Neural cell (in vitro differentiated cells): ENCODE data around the gene RPL27A. TPM values are rescaled to one million over a fixed set of nuclear protein-coding genes. Genes with fewer than 3 reads are reported as not detected.

Experiments
- H2AFZ ChIP-seq: fragments of 200-600, 300-800 bp; sonication (generic), shearing (Covaris generic); 2 replicates; pipeline ENCODE4 v1.6.0; 2014; ENCODE audit warnings: low read depth, mild to moderate bottlenecking, antibody characterized with exemption, low read length, moderate library complexity
- H3F3A ChIP-seq: fragments of 200-600 bp; shearing (Covaris generic); 2 replicates; pipeline ENCODE4 v1.6.1; 2016; ENCODE audit warnings: mild to moderate bottlenecking, moderate library complexity, mixed read lengths, antibody characterized with exemption, low read length; ENCODE audit not compliant: insufficient read depth, poor library complexity, severe bottlenecking
- H3K27ac ChIP-seq: fragments of 200-600, 300-800 bp; sonication (generic), shearing (Covaris generic); 2 replicates; pipeline ENCODE4 v1.5.1; 2014; ENCODE audit warnings: mild to moderate bottlenecking, low read length, moderate library complexity
- H3K27me3 ChIP-seq: fragments of 300-800, 200-600 bp; sonication (generic), shearing (Covaris generic); 2 replicates; pipeline ENCODE4 v1.6.0; 2014; ENCODE audit warnings: mild to moderate bottlenecking, low read depth, low read length, moderate library complexity; ENCODE audit not compliant: insufficient read depth
- H3K36me3 ChIP-seq: fragments of 300-800, 200-600 bp; sonication (generic), shearing (Covaris generic); 2 replicates; pipeline ENCODE4 v1.5.1; 2014; ENCODE audit warnings: mild to moderate bottlenecking, antibody characterized with exemption, low read length, moderate library complexity; ENCODE audit not compliant: insufficient read depth
- H3K4me2 ChIP-seq: fragments of 300-800, 200-600 bp; sonication (generic), shearing (Covaris generic); 2 replicates; pipeline ENCODE4 v1.6.0; 2014; ENCODE audit warnings: mild to moderate bottlenecking, low read length
- H3K4me3 ChIP-seq: fragments of 300-800, 200-600 bp; sonication (generic), shearing (Covaris generic); 2 replicates; pipeline ENCODE4 v1.5.1; 2014; ENCODE audit warnings: mild to moderate bottlenecking, low read length, moderate library complexity
- H3K79me2 ChIP-seq: fragments of 200-600 bp; shearing (Covaris generic); replicated peaks from 2 replicates; pipeline ENCODE4 v1.6.0; 2014; ENCODE audit warnings: mild to moderate bottlenecking, low read length, moderate library complexity; ENCODE audit not compliant: insufficient read depth
- H3K9ac ChIP-seq: fragments of 300-800, 200-600 bp; sonication (generic), shearing (Covaris generic); 2 replicates; pipeline ENCODE4 v1.6.1; 2016; ENCODE audit warnings: mild to moderate bottlenecking, low read length, mixed read lengths
- H3K9me2 ChIP-seq: fragments of 200-600 bp; shearing (Covaris generic); 2 replicates; pipeline ENCODE4 v1.6.1; 2016; ENCODE audit warnings: mild to moderate bottlenecking, low read length, mixed read lengths; ENCODE audit not compliant: insufficient read depth
- H3K9me3 ChIP-seq: fragments of 200-600, 300-800 bp; sonication (generic), shearing (Covaris generic); 2 replicates; pipeline ENCODE4 v1.6.1; 2016; ENCODE audit warnings: mild to moderate bottlenecking, mixed run types, low read length, moderate library complexity, mixed read lengths
- H4K20me1 ChIP-seq: fragments of 200-600 bp; shearing (Covaris generic); 2 replicates; pipeline ENCODE4 v1.6.1; 2016; ENCODE audit warnings: mild to moderate bottlenecking, mixed run types; ENCODE audit not compliant: insufficient read depth
- CTCF ChIP-seq: fragments of 450-650 bp; IDR thresholded peaks from 2 replicates; pipeline ENCODE4 v1.5.1; 2014; ENCODE audit warnings: antibody characterized with exemption, mild to moderate bottlenecking, moderate library complexity; ENCODE audit not compliant: poor library complexity, severe bottlenecking
- EP300 ChIP-seq: fragments of 450-650 bp; conservative IDR thresholded peaks from 2 replicates; pipeline ENCODE4 v1.6.1; 2014; ENCODE audit warnings: antibody characterized with exemption, mild to moderate bottlenecking, moderate library complexity; ENCODE audit not compliant: poor library complexity, severe bottlenecking
- EZH2 ChIP-seq: fragments of 200-600, 300-800 bp; shearing (Covaris generic), sonication (generic); IDR thresholded peaks from 2 replicates; pipeline ENCODE4 v1.6.1; 2014; ENCODE audit warnings: antibody characterized with exemption, low read length, borderline replicate concordance, mild to moderate bottlenecking; ENCODE audit not compliant: insufficient read depth, poor library complexity, severe bottlenecking
- MXI1 ChIP-seq: fragments of 450-650 bp; conservative IDR thresholded peaks from 2 replicates; pipeline ENCODE4 v1.6.1; 2014; ENCODE audit warnings: antibody characterized with exemption, mild to moderate bottlenecking; ENCODE audit not compliant: poor library complexity, severe bottlenecking
- POLR2AphosphoS5 ChIP-seq: IDR thresholded peaks from 2 replicates; pipeline ENCODE4 v1.6.1; 2012
- RAD21 ChIP-seq: fragments of 450-650 bp; conservative IDR thresholded peaks from 2 replicates; pipeline ENCODE4 v1.6.1; 2014; ENCODE audit warnings: antibody characterized with exemption, mild to moderate bottlenecking, moderate library complexity
- REST ChIP-seq: IDR thresholded peaks from 2 replicates; pipeline ENCODE4 v1.6.1; 2012; ENCODE audit warnings: borderline replicate concordance
- SMC3 ChIP-seq: fragments of 450-650 bp; conservative IDR thresholded peaks from 2 replicates; pipeline ENCODE4 v1.6.1; 2014; ENCODE audit warnings: antibody characterized with exemption, mild to moderate bottlenecking, moderate library complexity; ENCODE audit not compliant: poor library complexity
- TAF1 ChIP-seq: IDR thresholded peaks from 2 replicates; pipeline ENCODE4 v1.6.1; 2012; ENCODE audit warnings: low read depth
- polyA plus RNA-seq: library from polyadenylated mRNA; depleted of rRNA; stranded (reverse); fragments of >200 nt; gene quantifications from 2 replicates; pipeline ENCODE4 v1.2.3, GENCODE V29; 2014

RPL27A gene
- polyA plus RNA-seq, 1 donor from 2014 or later = 700 TPM

DNA sequence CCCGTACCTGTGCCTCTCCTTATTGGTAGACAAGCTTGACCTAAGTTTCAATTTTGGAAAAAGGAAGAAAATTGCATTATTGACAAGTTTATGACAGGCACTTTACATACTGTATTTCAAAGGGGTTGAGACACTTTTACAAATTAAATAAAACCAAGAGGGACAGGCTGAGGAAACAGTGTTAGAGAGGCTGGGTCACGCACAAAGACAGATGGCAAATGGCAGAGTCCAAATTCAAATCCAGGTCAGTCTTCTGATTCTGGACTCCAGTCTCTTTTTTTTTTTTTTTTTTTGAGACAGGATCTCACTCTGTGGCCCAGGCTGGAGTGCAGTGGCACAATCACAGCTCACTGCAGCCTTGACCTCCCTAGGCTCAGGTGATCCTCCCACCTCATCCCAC, 10.2 kb upstream of the RPL27A start (continued):
- no peak for TF ChIP-seq CTCF
- no peak for TF ChIP-seq RAD21
- no peak for TF ChIP-seq MXI1

GRCh38 chr11:8674859-8675258, 7.7 kb upstream of the RPL27A start:
- no peaks in the 10 kb centered on the region for H4K20me1 ChIP-seq
- no peak overlapping the region for H2AFZ ChIP-seq
- no peaks in the 10 kb centered on the region for H3K27me3 ChIP-seq
- H3K9ac ChIP-seq = no peak overlapping the region
- no peak for TF ChIP-seq POLR2AphosphoS5
- TF ChIP-seq CTCF = no peak
- TF ChIP-seq REST = no peak
- no peak for TF ChIP-seq MXI1
- TF ChIP-seq EZH2 = no peak
- TF ChIP-seq RAD21 = no peak
- no peak for TF ChIP-seq TAF1
- no peak for TF ChIP-seq SMC3
- no peak for TF ChIP-seq EP300
- no peaks in the 10 kb centered on the region for H3F3A ChIP-seq
- no peak overlapping the region for H3K4me3 ChIP-seq
- H3K79me2 ChIP-seq = no peaks in the 10 kb centered on the region
- H3K36me3 ChIP-seq = no peaks in the 10 kb centered on the region
- no peak overlapping the region for H3K27ac ChIP-seq
- H3K9me2 ChIP-seq = no peaks in the 10 kb centered on the region
- H3K4me2 ChIP-seq = no peak overlapping the region
- no peaks in the 10 kb centered on the region for H3K9me3 ChIP-seq

- Histone ChIP-seq H2AFZ (no peak overlapping the region), H3K4me3 (no peak overlapping the region), H3K9me2 (no peaks in the 10 kb centered on the region), H3K36me3 (no peaks in the 10 kb centered on the region), H3K27ac (no peak overlapping the region), H3K4me2 (no peak overlapping the region), H3K9me3 (no peaks in the 10 kb centered on the region), H3K27me3 (no peaks in the 10 kb centered on the region), H3K9ac (no peak overlapping the region), H4K20me1 (no peaks in the 10 kb centered on the region), H3K79me2 (no peaks in the 10 kb centered on the region), H3F3A (no peaks in the 10 kb centered on the region)
- TF ChIP-seq TAF1 = no peak
- no peak for TF ChIP-seq RAD21
- TF ChIP-seq MXI1 = no peak
- TF ChIP-seq CTCF = no peak
- no peak for TF ChIP-seq EZH2
- TF ChIP-seq EP300 = no peak
- TF ChIP-seq REST = no peak
- no peak for TF ChIP-seq SMC3
- TF ChIP-seq POLR2AphosphoS5 = no peak
These were observed 6.1 kb upstream of the RPL27A start for GRCh38 chr11:8676458-8676857.
